Measurements from ENCODE around the gene INPP5A. TPM values are rescaled to one million over a fixed set of nuclear protein-coding genes. Genes with fewer than 3 reads are reported as not detected.

The INPP5A gene
- total and polyA plus RNA-seq, 9 of the 15 experiments (the other 6 are each of a cell fraction or from before 2014, with no cell fraction given) = 0.66 to 11.6 (median 7.7) TPM

GRCh38 chr10:132726194-132726593, 188.6 kb downstream of the INPP5A start:
- DNase-seq (ENCODE audit: extremely low read depth in 1 of 4, low spot score in 3 of 4) = no peak
- Histone ChIP-seq H3K4me3 (no peak overlapping the region), H3K36me3 (ENCODE audit: control insufficient read depth, insufficient read depth, low read length) (no peaks in the 10 kb centered on the region), H2AFZ (ENCODE audit: low read depth, low read length) (no peak overlapping the region), H3K4me2 (ENCODE audit: insufficient read depth, low read length) (no peak overlapping the region), H4K20me1 (replicated peaks; ENCODE audit: control insufficient read depth, insufficient read depth, low read length) (no peaks in the 10 kb centered on the region), H3K9ac (ENCODE audit: insufficient read depth in 1 of 2, low read depth in 2 of 2, low read length in 2 of 2) (no peak overlapping the region; a peak in 1 of 4 replicates), H3K9me1 (ENCODE audit: control insufficient read depth, insufficient read depth, low read length) (no peaks in the 10 kb centered on the region), H3K27me3 (ENCODE audit: control insufficient read depth in 2 of 2, insufficient read depth in 2 of 2, low read length in 2 of 2) (no peaks in the 10 kb centered on the region), H3K27ac (ENCODE audit: extremely low read depth, low read depth, low read length) (no peak overlapping the region), H3K79me2 (ENCODE audit: control insufficient read depth, insufficient read depth, low read length) (no peaks in the 10 kb centered on the region), H3K9me3 (replicated peaks; ENCODE audit: control insufficient read depth, insufficient read depth, low read depth, low read length) (no peaks in the 10 kb centered on the region), H3K4me1 (replicated peaks in 1 of 2; ENCODE audit: control insufficient read depth in 2 of 2, insufficient read depth in 2 of 2, low read length in 2 of 2) (peaks cover 0 to 15% of the 10 kb centered on the region in 2 experiments; a peak in 2 of 5 replicates)
- in situ Hi-C loops (cut with MboI) = loop anchor here (5.0 kb wide), 1 partner anchor 34 kb away; no protein-coding TSS in a partner anchor
- ChIA-PET CTCF (ENCODE audit: low intra/inter-chr PET ratio) (no interaction called here), POLR2A (no interaction called here)
- no peak for TF ChIP-seq ZNF140 (CRISPR knock-in tag; IDR thresholded peaks at IDR 0.05)
- no peak for TF ChIP-seq ZNF507 (tag; conservative IDR thresholded peaks at IDR 0.05)
- no peak for TF ChIP-seq BACH1 (tag; IDR thresholded peaks at IDR 0.05)
- TF ChIP-seq RUNX1 (IDR thresholded peaks at IDR 0.05; ENCODE audit: low read depth) = no peak
- TF ChIP-seq USF2 (CRISPR knock-in tag; IDR thresholded peaks at IDR 0.05) = no peak
- no peak for TF ChIP-seq ELF2 (CRISPR knock-in tag; IDR thresholded peaks at IDR 0.05)
- no peak for TF ChIP-seq ID3 (CRISPR knock-in tag; IDR thresholded peaks at IDR 0.05)
- no peak for TF ChIP-seq ID3 (tag; IDR thresholded peaks at IDR 0.05)
- no peak for TF ChIP-seq PRDM10 (IDR thresholded peaks at IDR 0.05; ENCODE audit: partially characterized antibody)
- TF ChIP-seq ZSCAN29 (IDR thresholded peaks at IDR 0.05) = no peak
- no peak for TF ChIP-seq ZNF445 (CRISPR knock-in tag; IDR thresholded peaks at IDR 0.05; ENCODE audit: low read depth)
- no peak for TF ChIP-seq PHB2 (IDR thresholded peaks at IDR 0.05; ENCODE audit: low read depth)
- WGBS (ENCODE audit: insufficient coverage, low coverage, missing lambda C conversion rate) = 70% methylated on average over 10 of the region's 21 CpGs
- no peak for ATAC-seq
- FAIRE-seq = no peak
- intact Hi-C loops (cut with micrococcal nuclease) = no loop called here
- BruUV-seq (replicated peaks) = no TSS peak

All from K562 (cell line).